SK-N-MC (cell line): ENCODE measurements around the gene ADAMTS5.

Experiments
- DNase-seq: peaks from one replicate; pipeline ENCODE4 v3.0.0-alpha.2; 2011; ENCODE audit warnings: low read depth, low spot score
- H3K27ac ChIP-seq: fragments of 200-600 bp; sonication (generic); 2 replicates; pipeline ENCODE4 v1.5.1; 2016; ENCODE audit warnings: mixed run types
- H3K36me3 ChIP-seq: fragments of 200-600 bp; sonication (generic); 2 replicates; pipeline ENCODE4 v1.6.1; 2017; ENCODE audit warnings: antibody characterized with exemption, low read length, mixed read lengths; ENCODE audit not compliant: insufficient read depth
- H3K4me3 ChIP-seq: fragments of 200-600 bp; sonication (generic); 2 replicates; pipeline ENCODE4 v1.5.1; 2016
- H3K9ac ChIP-seq: fragments of 200-600 bp; sonication (generic); 2 replicates; pipeline ENCODE4 v1.8.0; 2017; ENCODE audit warnings: mixed run types, mixed read lengths; ENCODE audit not compliant: insufficient read length
- H3K9me3 ChIP-seq: fragments of 200-600 bp; sonication (generic); 2 replicates; pipeline ENCODE4 v1.6.1; 2017; ENCODE audit warnings: low read depth, mild to moderate bottlenecking, antibody characterized with exemption, low read length, moderate library complexity, mixed read lengths
- EZH2 ChIP-seq: fragments of 200-600 bp; sonication (generic); IDR thresholded peaks from one replicate; pipeline ENCODE4 v1.6.1; 2017; ENCODE audit warnings: antibody characterized with exemption
- FOXP2 ChIP-seq: optimal IDR thresholded peaks from 2 replicates; pipeline ENCODE3; 2011; ENCODE audit warnings: mild to moderate bottlenecking, moderate library complexity; ENCODE audit not compliant: insufficient read depth; ENCODE audit errors: extremely low read length, control extremely low read depth
- POLR2AphosphoS5 ChIP-seq: IDR thresholded peaks from 2 replicates; pipeline ENCODE4 v1.6.1; 2012; ENCODE audit warnings: mild to moderate bottlenecking, low read depth, low read length, borderline replicate concordance

ADAMTS5 gene

GRCh38 chr21:26966649-26967061 is 233 bp downstream of the ADAMTS5 start:
- Histone ChIP-seq H3K9ac (peak overlapping the region; percentile 73), H3K4me3 (peak overlapping the region; percentile 90), H3K36me3 (no peaks in the 10 kb centered on the region), H3K9me3 (no peaks in the 10 kb centered on the region), H3K27ac (no peak overlapping the region)
- DNase-seq, result no peak
- TF ChIP-seq EZH2, result no peak
- TF ChIP-seq FOXP2, result no peak
- TF ChIP-seq POLR2AphosphoS5, result no peak

- TF ChIP-seq FOXP2, result no peak
- peak overlapping the region; percentile 73 for H3K9ac ChIP-seq
- DNase-seq, result no peak
- H3K27ac ChIP-seq, result no peak overlapping the region
- peak overlapping the region; percentile 90 for H3K4me3 ChIP-seq
- H3K9me3 ChIP-seq, result no peaks in the 10 kb centered on the region
- no peaks in the 10 kb centered on the region for H3K36me3 ChIP-seq
These were observed 844 bp downstream of the ADAMTS5 start for GRCh38 chr21:26965907-26966581.

- no peaks in the 10 kb centered on the region for H3K36me3 ChIP-seq
- H3K27ac ChIP-seq, result no peak overlapping the region
- TF ChIP-seq FOXP2 (no peak), POLR2AphosphoS5 (no peak), EZH2 (no peak)
- H3K9ac ChIP-seq, result no peak overlapping the region
- H3K4me3 ChIP-seq, result no peak overlapping the region
- H3K9me3 ChIP-seq, result no peaks in the 10 kb centered on the region
- DNase-seq, result no peak
These were observed 1.6 kb downstream of the ADAMTS5 start for GRCh38 chr21:26965040-26965906.

GRCh38 chr21:26964170-26964778 is 2.6 kb downstream of the ADAMTS5 start:
- no peak overlapping the region for H3K27ac ChIP-seq
- DNase-seq, result no peak
- no peak for TF ChIP-seq EZH2
- TF ChIP-seq FOXP2, result no peak
- no peak for TF ChIP-seq POLR2AphosphoS5
- no peak overlapping the region for H3K4me3 ChIP-seq
- H3K9me3 ChIP-seq, result no peaks in the 10 kb centered on the region
- no peak overlapping the region for H3K9ac ChIP-seq
- H3K36me3 ChIP-seq, result no peaks in the 10 kb centered on the region

DNA sequence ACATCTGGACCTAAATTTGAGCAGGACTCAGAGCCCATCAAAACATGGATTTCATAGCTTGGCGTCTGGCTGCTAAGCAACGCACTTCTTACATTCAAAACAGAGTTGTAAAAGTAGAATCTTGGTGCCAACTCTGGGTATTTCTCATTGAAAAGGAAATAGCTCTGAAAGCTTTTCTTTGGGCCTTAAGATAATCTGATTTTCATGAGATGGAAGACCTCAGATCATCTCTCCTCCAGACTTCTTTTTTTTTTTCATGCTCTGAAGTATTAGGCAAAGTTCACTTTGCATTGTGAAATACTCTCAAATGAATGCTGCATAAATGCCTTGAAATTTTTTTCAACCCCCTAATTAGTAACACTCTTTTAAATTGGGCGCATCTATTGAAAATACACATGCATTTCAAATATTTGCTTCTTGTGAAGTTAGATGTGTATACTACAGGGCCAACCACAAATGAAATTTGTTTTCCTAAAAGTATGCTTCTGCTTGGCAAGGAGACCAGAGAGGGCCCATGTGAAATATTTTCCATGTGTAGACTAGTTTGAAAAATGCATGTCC is 4.2 kb downstream of the ADAMTS5 start:
- peak overlapping the region; percentile 48; the same call in 1 of the 2 replicates for H3K27ac ChIP-seq
- H3K4me3 ChIP-seq, result peak overlapping the region; percentile 14
- no peaks in the 10 kb centered on the region for H3K36me3 ChIP-seq
- peak; percentile 34 for DNase-seq
- no peaks in the 10 kb centered on the region for H3K9me3 ChIP-seq
- H3K9ac ChIP-seq, result no peak overlapping the region
- no peak for TF ChIP-seq EZH2

DNA sequence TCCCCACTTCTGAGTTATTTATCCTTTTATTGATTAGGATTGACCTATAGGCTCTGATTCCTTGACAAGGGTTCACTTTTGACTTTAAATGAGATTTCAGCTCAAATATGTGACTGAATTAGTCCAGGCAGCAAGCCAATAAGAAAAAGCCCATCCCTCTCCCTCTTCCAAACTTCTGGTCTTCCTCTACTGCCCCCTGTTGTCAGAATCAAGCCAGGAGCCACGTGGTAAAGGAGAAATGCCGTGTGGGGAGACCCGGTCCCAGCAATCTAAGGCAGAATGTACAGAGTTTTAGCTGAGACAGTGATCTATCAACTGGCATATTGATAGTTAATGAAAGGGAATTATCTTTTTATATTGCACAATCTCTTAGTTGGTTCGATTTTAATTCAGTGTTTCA is 5.2 kb downstream of the ADAMTS5 start:
- no peak for DNase-seq
- Histone ChIP-seq H3K36me3 (no peaks in the 10 kb centered on the region), H3K9ac (no peak overlapping the region), H3K27ac (no peak overlapping the region), H3K9me3 (no peaks in the 10 kb centered on the region), H3K4me3 (no peak overlapping the region)
- no peak for TF ChIP-seq EZH2
- no peak for TF ChIP-seq FOXP2
- TF ChIP-seq POLR2AphosphoS5, result no peak

GRCh38 chr21:26958788-26959187 is 8.1 kb downstream of the ADAMTS5 start:
- H3K36me3 ChIP-seq, result no peaks in the 10 kb centered on the region
- no peak overlapping the region for H3K4me3 ChIP-seq
- H3K27ac ChIP-seq, result no peak overlapping the region
- TF ChIP-seq POLR2AphosphoS5 (no peak), FOXP2 (no peak), EZH2 (no peak)
- H3K9me3 ChIP-seq, result no peaks in the 10 kb centered on the region
- H3K9ac ChIP-seq, result no peak overlapping the region
- DNase-seq, result no peak

- TF ChIP-seq FOXP2 (no peak), POLR2AphosphoS5 (no peak), EZH2 (no peak)
- Histone ChIP-seq H3K27ac (no peak overlapping the region), H3K36me3 (no peaks in the 10 kb centered on the region), H3K9me3 (no peaks in the 10 kb centered on the region), H3K9ac (no peak overlapping the region), H3K4me3 (no peak overlapping the region)
- DNase-seq, result no peak
These were observed 10.1 kb downstream of the ADAMTS5 start for GRCh38 chr21:26956813-26957212.
